A549 (cell line): ENCODE measurements around the gene FIBP. TPM values are rescaled to one million over a fixed set of nuclear protein-coding genes. Genes with fewer than 3 reads are reported as not detected.
A peak's percentile ranks its signal among the peaks of the same experiment; 100 is the strongest.
"Not testable (repeated sequence)": the region's sequence is repeated elsewhere in the genome, so short reads cannot be mapped to it uniquely, and the experiment has no call there.

Source experiments
- ATAC-seq, 2 experiments: fragments of 200-7000 bp in 1 of 2; fragments of >200 bp in 1 of 2; cut with Nextera tagmentation in 1 of 2; cut with Tn5 transposase in 1 of 2; 3 replicates each; pipeline versions ENCODE4 v1.8.0 to v1.9.1; 2018 to 2020; ENCODE audit warnings: mild to moderate bottlenecking in 1 of 2, moderate library complexity in 1 of 2
- CTCF ChIA-PET: fragments of 300-600 bp; sonication (Branson Sonifier 250); formaldehyde crosslinking; extraction: SDS; loops from one replicate; lab custom pipeline; 2021; ENCODE audit warnings: antibody characterized with exemption, inconsistent platforms; lab: Yijun Ruan, JAX
- POLR2A ChIA-PET: fragments of 350-600 bp; formaldehyde crosslinking; extraction: SDS; loops from one replicate; lab custom pipeline; 2021; ENCODE audit warnings: antibody characterized with exemption, inconsistent platforms; lab: Yijun Ruan, JAX
- DNase-seq, 2 experiments: peaks; one replicate each; pipeline versions ENCODE4 v3.0.0 to v3.0.0-alpha.2; 2011 to 2016; ENCODE audit warnings: low read depth in 1 of 2, low spot score in 1 of 2
- FAIRE-seq: peaks from 2 replicates; lab custom pipeline; 2011; peaks lifted over from hg19 to GRCh38; lab: Jason Lieb, UNC
- H3K27ac ChIP-seq, 2 experiments: fragments of >200 bp; sonication (Bioruptor Twin); formaldehyde crosslinking; 3 replicates each; pipeline ENCODE4 v1.5.1; 2016 to 2017
- H3K4me1 ChIP-seq: fragments of >200 bp; sonication (Bioruptor Twin); formaldehyde crosslinking; 3 replicates; pipeline ENCODE4 v1.6.1; 2016
- H3K4me2 ChIP-seq: fragments of >200 bp; sonication (Bioruptor Twin); formaldehyde crosslinking; 3 replicates; pipeline ENCODE4 v1.6.1; 2016
- H3K4me3 ChIP-seq: fragments of >200 bp; sonication (Bioruptor Twin); formaldehyde crosslinking; 3 replicates; pipeline ENCODE4 v1.5.1; 2016
- H3K9me3 ChIP-seq: fragments of >200 bp; sonication (Bioruptor Twin); formaldehyde crosslinking; 3 replicates; pipeline ENCODE4 v1.6.1; 2016
- BHLHE40 ChIP-seq: IDR thresholded peaks from 2 replicates; pipeline ENCODE4 v1.6.1; 2012; ENCODE audit warnings: low read depth, low read length, inconsistent platforms
- CBX8 ChIP-seq: fragments of 200-600 bp; sonication (generic); IDR thresholded peaks from 2 replicates; pipeline ENCODE4 v1.6.1; 2016
- CEBPB ChIP-seq, 2 experiments: fragments of >200 bp in 1 of 2; sonication (Bioruptor Twin) in 1 of 2; formaldehyde crosslinking in 1 of 2; IDR thresholded peaks; 2 replicates each; pipeline ENCODE4 v1.6.1; 2012 to 2016
- CHD4 ChIP-seq: fragments of 200-600 bp; sonication (generic); IDR thresholded peaks from 2 replicates; pipeline ENCODE4 v1.6.1; 2016; ENCODE audit warnings: antibody characterized with exemption, mild to moderate bottlenecking, borderline replicate concordance
- EHF ChIP-seq: fragments of 250-450 bp; sonication (Bioruptor Pico); IDR thresholded peaks from 2 replicates; pipeline ENCODE4 v1.5.0; 2020; ENCODE audit warnings: mild to moderate bottlenecking
- EP300 ChIP-seq, 2 experiments: fragments of >200 bp; sonication (Bioruptor Twin); formaldehyde crosslinking; IDR thresholded peaks; 2 replicates in 1 of 2; 3 replicates in 1 of 2; pipeline ENCODE4 v1.6.1; 2016 to 2017
- FOSL2 ChIP-seq, 2 experiments: fragments of 450-650 bp in 1 of 2; fragments of >200 bp in 1 of 2; sonication (Bioruptor Twin) in 1 of 2; formaldehyde crosslinking; IDR thresholded peaks; 2 replicates each; pipeline versions ENCODE4 v1.5.0 to v1.6.1; 2016 to 2020; ENCODE audit warnings: mild to moderate bottlenecking in 1 of 2, moderate library complexity in 1 of 2
- GATA3 ChIP-seq: IDR thresholded peaks from 2 replicates; pipeline ENCODE4 v1.6.1; 2012; ENCODE audit warnings: borderline replicate concordance
- HDAC2 ChIP-seq: fragments of 200-600 bp; sonication (generic); IDR thresholded peaks from 2 replicates; pipeline ENCODE4 v1.6.1; 2016
- HMGXB4 ChIP-seq: fragments of 250-450 bp; sonication (Bioruptor Pico); IDR thresholded peaks from 2 replicates; pipeline ENCODE4 v1.5.0; 2021; ENCODE audit warnings: mild to moderate bottlenecking, moderate library complexity, borderline replicate concordance
- HOXB13 ChIP-seq: fragments of 250-450 bp; sonication (Bioruptor Pico); IDR thresholded peaks from 2 replicates; pipeline ENCODE4 v1.5.0; 2020; ENCODE audit warnings: low read depth, mild to moderate bottlenecking, moderate library complexity
- HOXB5 ChIP-seq: fragments of 250-450 bp; sonication (Bioruptor Pico); IDR thresholded peaks from 2 replicates; pipeline ENCODE4 v1.5.0; 2020; ENCODE audit warnings: mild to moderate bottlenecking, moderate library complexity
- JUNB ChIP-seq: fragments of >200 bp; sonication (Bioruptor Twin); formaldehyde crosslinking; IDR thresholded peaks from 2 replicates; pipeline ENCODE4 v1.6.1; 2016
- MAFK ChIP-seq: fragments of 450-650 bp; IDR thresholded peaks from 2 replicates; pipeline ENCODE4 v1.6.1; 2014; ENCODE audit not compliant: partially characterized antibody
- MAZ ChIP-seq: fragments of 150-350 bp; IDR thresholded peaks from 2 replicates; pipeline ENCODE4 v1.6.1; 2014; ENCODE audit warnings: antibody characterized with exemption, low read depth, low read length, borderline replicate concordance
- PBX3 ChIP-seq: IDR thresholded peaks from 2 replicates; pipeline ENCODE4 v1.6.1; 2012
- POLR2A ChIP-seq: IDR thresholded peaks from 2 replicates; pipeline ENCODE4 v1.6.1; 2012; ENCODE audit warnings: mild to moderate bottlenecking, low read length
- POLR2AphosphoS2 ChIP-seq: conservative IDR thresholded peaks from 2 replicates; pipeline ENCODE4 v1.6.1; 2012; ENCODE audit warnings: low read length, improper control_type of control experiment, inconsistent platforms
- RARB ChIP-seq: fragments of 250-450 bp; sonication (Bioruptor Pico); IDR thresholded peaks from 2 replicates; pipeline ENCODE4 v1.8.0; 2021; ENCODE audit warnings: mild to moderate bottlenecking, moderate library complexity
- RFX5 ChIP-seq: fragments of 450-650 bp; IDR thresholded peaks from 2 replicates; pipeline ENCODE4 v1.7.1; 2014; ENCODE audit warnings: antibody characterized with exemption, mild to moderate bottlenecking, moderate library complexity
- SREBF2 ChIP-seq: fragments of 450-650 bp; IDR thresholded peaks from 2 replicates; pipeline ENCODE4 v1.6.1; 2014; ENCODE audit warnings: mild to moderate bottlenecking, moderate library complexity
- USF2 ChIP-seq: fragments of 450-650 bp; IDR thresholded peaks from 2 replicates; pipeline ENCODE4 v1.6.1; 2014; ENCODE audit warnings: antibody characterized with exemption
- ZC3H11A ChIP-seq: fragments of 450-650 bp; IDR thresholded peaks from 2 replicates; pipeline ENCODE4 v1.6.1; 2014; ENCODE audit warnings: antibody characterized with exemption, mild to moderate bottlenecking
- ZFP36 ChIP-seq: fragments of 450-650 bp; IDR thresholded peaks from 2 replicates; pipeline ENCODE4 v1.6.1; 2014; ENCODE audit warnings: borderline replicate concordance; ENCODE audit not compliant: partially characterized antibody
- ZNF302 ChIP-seq: fragments of 250-450 bp; sonication (Bioruptor Pico); IDR thresholded peaks from 2 replicates; pipeline ENCODE4 v1.9.0; 2021; ENCODE audit warnings: inconsistent platforms, mild to moderate bottlenecking, moderate library complexity
- ZSCAN20 ChIP-seq: fragments of 250-450 bp; sonication (Bioruptor Pico); IDR thresholded peaks from 2 replicates; pipeline ENCODE4 v1.8.0; 2022; ENCODE audit warnings: mild to moderate bottlenecking, moderate library complexity
- WGBS: methylation state at CpG from one replicate; pipeline ENCODE4 v1.1.6; 2017; ENCODE audit errors: missing lambda C conversion rate; 5-methylcytosine and 5-hydroxymethylcytosine counted together
- polyA plus RNA-seq, 4 experiments: library from polyadenylated mRNA; depleted of rRNA in 3 of 4; stranded (reverse); fragments of >200 nt; fragmentation: RNase III in 1 of 4; extraction: RNeasy Plus Mini Kit Qiagen cat#74134 plus additional on column Dnase treatment in 1 of 4; gene quantifications; 2 replicates in 3 of 4; 3 replicates in 1 of 4; pipeline ENCODE4 v1.2.3, GENCODE V29; 2011 to 2017
- TF ChIP-seq, protein P1 (sequence below): IDR thresholded peaks from 2 replicates; pipeline ENCODE4 v1.6.1; 2012; ENCODE audit warnings: low read depth, borderline replicate concordance
- TF ChIP-seq, protein P2 (sequence below): fragments of >200 bp; sonication (Bioruptor Twin); formaldehyde crosslinking; IDR thresholded peaks from 3 replicates; pipeline ENCODE4 v1.5.1; 2016

The FIBP gene
- polyA plus RNA-seq, 2 of the 4 experiments (the other 2 are of a cell fraction) = 60.4 to 72.2 TPM

DNA sequence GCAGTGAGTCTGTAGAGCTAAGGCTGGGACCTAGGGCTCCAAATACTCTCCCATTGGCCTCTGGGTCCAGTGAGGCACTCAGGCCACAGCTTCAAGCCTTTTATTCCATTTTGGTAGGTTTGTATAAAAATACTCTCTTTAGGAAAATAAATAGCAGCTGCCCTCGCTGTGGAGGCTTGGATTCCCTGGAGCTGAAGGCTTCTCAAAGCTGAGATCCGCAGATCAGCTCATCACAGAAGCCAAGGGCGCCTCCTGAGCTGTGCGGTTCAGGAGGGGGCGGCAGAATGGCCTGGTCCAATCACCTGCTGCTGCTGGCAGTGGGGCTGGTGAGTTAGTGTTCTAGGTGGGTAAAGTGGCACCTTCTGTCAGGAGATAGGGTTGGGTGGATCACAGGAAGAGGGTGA lies 3.9 kb upstream of the FIBP start:
- TF ChIP-seq PBX3 = 0 out of 2 replicates have a peak, but pooled peaks have one; percentile 44
- peak; percentile 72 for TF ChIP-seq POLR2AphosphoS2
- not testable (repeated sequence) for FAIRE-seq, ATAC-seq, H3K4me3 ChIP-seq, DNase-seq, H3K9me3 ChIP-seq
- ChIA-PET CTCF (interaction anchor here (0.7 to 20.5 kb wide), 10 partner anchors 8 to 180 kb away, joined by 3 to 618 read pairs (median 9); partner anchors contain the start of genes C11orf68, DRAP1, FOSL1 and KAT5), POLR2A (interaction anchor here (0.9 to 4.3 kb wide), 4 partner anchors 9 to 26 kb away, joined by 3 to 38 read pairs (median 14); partner anchors contain the start of gene FOSL1)
- Histone ChIP-seq H3K27ac (peak overlapping the region in 1 of 2 experiments; percentile 96; a peak in 3 of 6 replicates), H3K4me1 (peaks cover 58% of the 10 kb centered on the region), H3K4me2 (peak overlapping the region; percentile 97)
- WGBS = 72% methylated on average over 5 of the region's 5 CpGs

- H3K27ac ChIP-seq = peak overlapping the region; percentile 87 to 96
- H3K4me1 ChIP-seq = peaks cover 58% of the 10 kb centered on the region
- TF ChIP-seq ZNF302 (CRISPR knock-in tag) (no peak), JUNB (no peak), EHF (CRISPR knock-in tag) (no peak), MAFK (no peak), SREBF2 (no peak), GATA3 (no peak), POLR2AphosphoS2 (peak; percentile 96), EP300 (IDR thresholded peaks at IDR 0.05) (no peak), CHD4 (no peak), HDAC2 (no peak), RFX5 (no peak), ZFP36 (peak; percentile 91), CEBPB (IDR thresholded peaks at IDR 0.05) (no peak), MAZ (no peak), HOXB5 (CRISPR knock-in tag) (no peak), ZSCAN20 (no peak), FOSL2 (IDR thresholded peaks at IDR 0.05) (no peak), FOSL2 (CRISPR knock-in tag; IDR thresholded peaks at IDR 0.05) (no peak), USF2 (peak; percentile 2; the same call in 1 of the 2 replicates), HMGXB4 (no peak), BHLHE40 (no peak), HOXB13 (CRISPR knock-in tag) (no peak), CBX8 (no peak), ZC3H11A (no peak), POLR2A (peak; percentile 7; the same call in 1 of the 2 replicates), RARB (peak; percentile 14)
- TF ChIP-seq, protein P1, sequence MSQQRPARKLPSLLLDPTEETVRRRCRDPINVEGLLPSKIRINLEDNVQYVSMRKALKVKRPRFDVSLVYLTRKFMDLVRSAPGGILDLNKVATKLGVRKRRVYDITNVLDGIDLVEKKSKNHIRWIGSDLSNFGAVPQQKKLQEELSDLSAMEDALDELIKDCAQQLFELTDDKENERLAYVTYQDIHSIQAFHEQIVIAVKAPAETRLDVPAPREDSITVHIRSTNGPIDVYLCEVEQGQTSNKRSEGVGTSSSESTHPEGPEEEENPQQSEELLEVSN = 0 out of 2 replicates have a peak, but pooled peaks have one; percentile 45
- TF ChIP-seq, protein P2, sequence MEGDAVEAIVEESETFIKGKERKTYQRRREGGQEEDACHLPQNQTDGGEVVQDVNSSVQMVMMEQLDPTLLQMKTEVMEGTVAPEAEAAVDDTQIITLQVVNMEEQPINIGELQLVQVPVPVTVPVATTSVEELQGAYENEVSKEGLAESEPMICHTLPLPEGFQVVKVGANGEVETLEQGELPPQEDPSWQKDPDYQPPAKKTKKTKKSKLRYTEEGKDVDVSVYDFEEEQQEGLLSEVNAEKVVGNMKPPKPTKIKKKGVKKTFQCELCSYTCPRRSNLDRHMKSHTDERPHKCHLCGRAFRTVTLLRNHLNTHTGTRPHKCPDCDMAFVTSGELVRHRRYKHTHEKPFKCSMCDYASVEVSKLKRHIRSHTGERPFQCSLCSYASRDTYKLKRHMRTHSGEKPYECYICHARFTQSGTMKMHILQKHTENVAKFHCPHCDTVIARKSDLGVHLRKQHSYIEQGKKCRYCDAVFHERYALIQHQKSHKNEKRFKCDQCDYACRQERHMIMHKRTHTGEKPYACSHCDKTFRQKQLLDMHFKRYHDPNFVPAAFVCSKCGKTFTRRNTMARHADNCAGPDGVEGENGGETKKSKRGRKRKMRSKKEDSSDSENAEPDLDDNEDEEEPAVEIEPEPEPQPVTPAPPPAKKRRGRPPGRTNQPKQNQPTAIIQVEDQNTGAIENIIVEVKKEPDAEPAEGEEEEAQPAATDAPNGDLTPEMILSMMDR = peak; percentile 33; the same call in 2 of the 3 replicates
These were observed 3.2 kb upstream of the FIBP start for GRCh38 chr11:65891219-65892136.

More at GRCh38 chr11:65891219-65892136, 3.2 kb upstream of the FIBP start:
- Histone ChIP-seq H3K9me3 (no peaks in the 10 kb centered on the region), H3K4me2 (peak overlapping the region; percentile 97), H3K4me3 (peak overlapping the region; percentile 69)
- ATAC-seq (peak in 1 of 2 experiments; percentile 2; a peak in 5 of 6 replicates), DNase-seq (peak; percentile 43 to 52), FAIRE-seq (no peak)
- ChIA-PET POLR2A (interaction anchor here (0.5 to 4.3 kb wide), 12 partner anchors 7 to 179 kb away, joined by 3 to 38 read pairs (median 9); partner anchors contain the start of genes C11orf68, CFL1, FOSL1 and KAT5), CTCF (interaction anchor here (0.5 to 20.5 kb wide), 16 partner anchors 12 to 187 kb away, joined by 3 to 618 read pairs (median 4); partner anchors contain the start of genes C11orf68, CFL1, CTSW and DRAP1)
- WGBS = 23% methylated on average over 24 of the region's 57 CpGs
